NCI-H146 (cell line): ENCODE results near the gene SYT5.
"Not testable (repeated sequence)": the region's sequence is repeated elsewhere in the genome, so short reads cannot be mapped to it uniquely, and the experiment has no call there.

Experiments
- DNase-seq: peaks from one replicate; lab custom pipeline; 2025; lab: John Stamatoyannopoulos, UW

The SYT5 gene

DNA sequence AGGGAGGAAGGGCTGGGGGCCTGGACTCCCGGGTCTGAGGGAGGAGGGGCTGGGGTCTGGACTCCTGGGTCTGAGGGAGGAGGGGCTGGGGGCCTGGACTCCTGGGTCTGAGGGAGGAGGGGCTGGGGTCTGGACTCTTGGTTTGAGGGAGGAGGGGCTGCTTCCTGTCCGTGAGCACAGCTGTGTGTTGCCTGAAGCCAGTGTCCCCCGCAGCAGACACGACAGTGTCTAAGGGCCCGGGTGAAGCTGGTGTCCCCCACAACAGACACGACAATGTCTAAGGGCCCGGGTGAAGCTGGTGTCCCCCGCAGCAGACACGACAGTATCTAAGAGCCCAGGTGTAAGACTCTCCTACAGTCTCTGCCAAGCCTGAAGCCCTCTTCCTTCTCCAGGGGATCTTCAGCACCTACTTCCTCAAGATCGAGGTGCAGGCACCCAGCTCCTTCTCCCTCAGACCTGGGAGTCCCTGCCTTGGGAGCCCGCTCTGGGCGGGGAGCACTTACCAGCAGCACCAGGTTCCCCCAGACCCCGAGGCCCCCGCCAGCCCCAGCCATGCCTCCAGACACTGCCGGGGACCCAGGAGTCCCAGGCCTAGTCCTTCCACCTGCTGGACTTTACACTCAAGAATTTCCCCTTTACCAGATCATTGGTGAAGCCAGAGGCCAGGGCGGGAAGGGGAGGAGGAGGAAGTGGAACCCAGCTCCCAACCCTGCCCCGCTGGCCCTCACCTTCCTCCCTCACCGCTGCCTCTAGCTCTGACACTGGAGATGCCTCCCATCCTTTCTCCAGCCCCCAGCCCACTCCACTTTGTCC is 29.0 kb upstream of the SYT5 start, which contains the start of gene PTPRH:
TSS of gene PTPRH (minus strand) at position 622 of the 813 bp plus-strand sequence. CDS start at position 554, 68 bp downstream.
- DNase-seq: no peak

- peak; percentile 71 for DNase-seq
Observed at GRCh38 chr19:55206664-55207500, 26.8 kb upstream of the SYT5 start.

DNA sequence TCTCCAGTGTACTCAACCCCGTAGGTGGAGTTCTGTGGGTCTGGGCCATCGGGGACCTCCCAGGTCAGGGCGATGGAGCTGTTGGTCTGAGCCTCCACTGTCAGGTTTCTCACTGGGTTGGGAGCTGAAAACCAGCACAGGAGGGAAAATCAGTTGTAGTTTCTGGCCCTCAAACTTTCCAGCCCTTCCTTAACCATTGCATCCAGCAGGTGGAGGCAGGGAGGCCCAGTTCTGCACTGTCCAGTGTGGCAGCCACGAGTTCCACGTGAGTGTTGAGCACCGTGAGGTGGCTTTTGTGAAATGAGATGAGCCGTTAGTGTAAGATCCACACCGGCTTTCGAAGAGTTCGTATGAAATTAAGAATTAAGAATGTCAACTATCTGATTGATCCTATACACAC is 22.1 kb upstream of the SYT5 start:
- not testable (repeated sequence) for DNase-seq

DNA sequence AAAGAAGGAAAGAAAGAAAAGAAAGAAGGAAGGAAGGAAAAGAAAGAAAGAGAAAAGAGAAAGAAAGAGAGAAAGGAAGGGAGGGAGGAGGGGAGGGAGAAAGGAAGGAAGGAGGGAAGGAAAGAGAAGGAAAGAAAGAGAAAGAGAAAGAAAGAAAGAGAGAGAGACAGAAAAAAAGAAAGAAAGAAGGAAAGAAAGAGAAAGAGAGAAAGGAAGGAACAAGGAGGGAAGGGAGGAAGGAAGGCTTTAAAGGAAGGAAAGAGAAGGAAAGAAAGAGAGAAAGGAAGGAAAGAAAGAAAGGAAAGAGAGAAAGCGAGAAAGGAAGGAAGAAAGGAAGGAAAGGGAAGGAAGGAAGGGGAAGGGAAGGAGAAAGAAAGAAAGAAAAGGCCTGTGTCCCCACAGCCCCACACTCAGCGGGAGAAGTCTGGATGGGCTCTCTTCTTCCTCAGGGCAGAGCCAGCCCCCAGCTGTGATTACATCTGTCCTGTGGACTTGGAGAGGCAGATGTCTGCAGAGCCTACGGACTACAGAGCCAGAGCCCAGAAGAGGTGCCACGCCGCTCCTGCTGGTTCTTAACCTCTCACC is 19.6 kb upstream of the SYT5 start:
- no peak for DNase-seq

GRCh38 chr19:55198651-55199050 is 18.6 kb upstream of the SYT5 start:
- no peak for DNase-seq

GRCh38 chr19:55197528-55197927 is 17.4 kb upstream of the SYT5 start:
- DNase-seq: no peak

DNA sequence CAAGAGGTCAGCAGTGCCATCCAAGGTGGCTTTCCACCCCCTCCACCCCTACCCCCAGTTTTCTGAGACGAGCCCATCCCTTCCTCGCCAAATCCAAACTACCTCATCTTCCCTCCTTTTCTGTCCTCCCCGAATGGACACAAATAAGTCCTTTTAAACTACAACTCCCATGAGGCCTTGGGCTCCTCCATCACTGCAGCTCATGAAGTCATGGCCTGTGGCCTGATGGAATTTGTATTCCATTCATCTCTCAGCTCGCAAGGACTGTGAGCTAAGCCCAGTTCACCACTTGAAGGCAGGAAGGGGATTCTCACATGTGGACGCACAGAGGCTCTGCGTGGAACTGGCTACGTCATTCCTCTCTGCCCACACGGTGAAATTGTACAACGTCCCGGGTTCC is 16.7 kb upstream of the SYT5 start:
- no peak for DNase-seq

DNA sequence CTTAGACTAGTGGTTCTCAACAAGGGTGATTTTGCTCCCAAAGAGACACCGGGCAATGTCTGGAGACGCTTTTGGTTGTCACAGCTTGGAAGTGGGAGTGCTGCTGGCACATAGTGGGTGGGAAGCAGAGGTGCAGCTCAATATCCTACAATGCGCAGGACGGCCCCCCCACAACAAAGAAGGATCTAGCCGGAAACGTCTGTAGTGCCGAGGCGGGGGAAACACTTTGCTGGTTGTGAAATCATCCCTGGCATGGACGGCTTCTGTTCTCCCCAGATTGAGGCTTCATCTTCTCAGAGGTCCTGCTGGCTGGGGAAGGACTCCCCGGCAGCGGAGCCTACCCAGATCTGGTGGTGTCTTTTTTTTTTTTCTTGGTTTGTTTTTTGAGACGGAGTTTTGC is 13.4 kb upstream of the SYT5 start:
- no peak for DNase-seq

DNA sequence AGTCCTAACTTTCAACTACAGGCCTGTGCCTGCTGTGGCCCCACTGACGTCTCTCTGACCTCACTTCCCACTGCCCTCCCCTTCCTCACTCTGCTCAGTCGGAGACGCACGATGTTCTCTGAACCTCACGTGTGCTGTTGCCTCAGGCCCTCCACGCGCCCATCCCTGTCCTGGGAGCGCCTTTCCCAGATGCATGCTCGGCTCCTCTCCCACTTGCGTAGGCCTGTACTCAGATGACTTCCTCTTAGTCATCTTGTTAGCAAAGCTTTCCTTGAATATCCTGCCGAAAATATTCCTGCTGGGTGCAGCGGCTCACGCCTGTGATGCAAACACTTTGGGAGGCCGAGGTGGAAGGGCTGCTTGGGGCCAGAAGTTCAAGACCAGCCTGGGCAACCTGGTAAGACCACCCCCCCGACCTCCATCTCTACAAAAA is 9.3 kb upstream of the SYT5 start:
- no peak for DNase-seq

DNA sequence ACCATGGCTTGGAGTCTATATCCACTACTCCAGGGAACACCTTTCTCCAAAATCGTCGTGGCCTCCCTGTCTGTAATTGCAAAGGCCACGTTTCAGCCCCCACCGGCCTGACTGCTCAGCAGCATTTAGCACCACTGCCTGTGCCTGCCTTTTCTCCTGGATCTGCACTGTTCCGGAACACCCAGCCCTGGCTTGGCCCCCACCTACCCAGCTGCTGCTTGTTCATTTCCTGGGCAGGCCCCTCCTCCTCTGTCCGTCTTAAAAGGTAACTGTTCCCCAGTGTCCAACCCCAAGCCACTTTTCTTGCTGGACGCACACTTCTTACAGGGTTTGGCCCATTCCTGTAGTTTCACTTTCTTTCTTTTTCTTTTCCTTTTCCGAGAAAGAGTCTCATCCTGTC is 8.5 kb upstream of the SYT5 start:
- no peak for DNase-seq

DNA sequence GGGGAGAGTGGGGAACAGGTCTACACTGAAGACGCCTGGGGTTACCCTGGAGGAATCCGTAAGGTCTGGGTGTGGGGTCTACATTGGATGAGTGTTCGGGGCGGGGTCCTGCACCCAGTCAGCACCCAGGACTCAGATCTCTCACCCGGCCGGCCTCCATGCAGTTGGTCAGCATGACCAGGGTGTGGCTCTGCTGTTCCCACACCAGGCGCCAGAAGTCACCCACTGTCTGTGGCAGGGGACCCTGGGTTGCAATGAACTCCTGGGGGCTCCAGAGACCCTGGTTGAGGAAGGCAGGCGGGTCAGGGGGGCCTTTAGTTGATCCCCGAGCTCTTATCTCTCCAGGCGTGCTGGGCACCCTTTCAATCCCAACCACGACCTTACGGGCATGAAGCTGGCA is 6.0 kb upstream of the SYT5 start:
- DNase-seq: no peak

DNA sequence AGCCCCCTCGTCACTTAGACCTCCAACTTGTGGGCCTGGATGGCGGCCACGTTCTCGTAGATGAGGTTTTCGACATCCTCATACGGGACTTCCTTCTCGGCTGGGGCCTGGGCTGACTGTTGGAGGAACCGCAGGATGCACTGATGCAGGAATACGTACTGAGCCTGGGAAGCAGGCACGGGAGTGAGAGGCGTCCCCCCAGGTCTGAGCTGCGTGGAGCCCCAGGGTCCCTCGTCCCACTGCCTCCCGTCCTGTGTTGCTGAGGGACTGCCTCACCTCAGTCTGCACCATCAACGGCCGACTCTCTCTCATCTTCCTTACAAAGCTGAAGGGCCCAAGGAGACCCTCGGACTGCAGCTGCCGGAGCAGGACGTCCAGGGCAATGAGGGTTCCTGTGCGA is 1.7 kb upstream of the SYT5 start:
- DNase-seq: no peak

DNA sequence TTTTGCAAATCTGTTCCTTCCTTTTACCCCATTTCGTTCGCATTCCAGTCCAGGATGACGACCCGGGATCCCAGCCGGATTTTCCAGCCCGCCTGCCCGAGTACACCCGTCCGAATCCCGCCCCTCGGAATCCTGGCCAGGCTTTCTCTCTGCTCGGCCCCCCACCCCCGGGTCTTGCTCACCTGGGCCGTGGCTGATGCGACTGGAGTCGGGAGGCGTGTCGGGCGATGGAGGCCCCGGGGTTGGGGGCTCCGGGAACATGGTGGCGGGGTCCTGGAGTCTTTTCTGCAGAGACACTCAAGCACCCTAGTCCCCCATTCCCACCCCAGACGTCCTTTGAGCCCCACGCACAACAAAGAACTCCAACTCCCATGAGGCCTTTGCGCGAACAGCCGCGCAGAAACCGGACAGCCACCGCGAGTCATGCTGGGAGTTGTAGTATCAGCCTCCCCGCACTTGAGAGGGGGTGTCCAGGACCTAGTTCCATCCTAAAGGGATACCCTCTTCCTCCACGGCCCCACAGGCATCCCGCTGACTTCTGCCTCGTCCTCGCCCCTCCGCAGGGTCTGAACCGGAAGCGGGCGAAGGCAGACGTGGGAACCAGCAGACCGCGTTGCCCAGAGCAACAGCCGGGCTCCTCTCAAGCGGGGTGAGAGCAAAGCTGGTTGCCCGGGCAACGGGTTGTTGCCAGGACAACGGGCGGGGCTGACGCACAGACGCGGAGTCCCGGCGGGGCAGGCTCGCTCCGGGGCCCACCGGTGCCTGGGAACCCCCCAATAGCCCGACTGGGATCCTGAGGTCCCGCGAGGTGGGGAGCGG is 1.1 kb downstream of the SYT5 start:
- DNase-seq: peak; percentile 94

DNA sequence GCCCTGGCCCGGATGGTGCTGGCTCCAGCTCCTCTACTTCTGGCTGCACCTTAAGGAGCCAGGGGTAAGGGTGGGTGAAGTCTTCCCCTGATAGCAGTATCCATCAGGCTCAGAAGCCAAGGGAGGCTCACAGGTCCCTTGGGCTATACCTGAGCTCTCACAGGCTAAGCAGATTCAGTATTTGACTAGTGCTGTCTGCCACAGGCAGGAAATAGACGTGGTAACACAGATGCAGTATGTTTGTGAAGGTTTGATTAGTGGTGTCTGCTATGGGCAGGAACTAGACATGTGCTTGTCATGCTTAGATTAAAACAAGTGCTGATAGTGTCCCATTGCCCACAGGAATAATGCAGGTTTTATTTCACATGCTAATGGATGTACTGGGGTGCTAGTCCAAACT is 4.0 kb downstream of the SYT5 start:
- peak; percentile 41 for DNase-seq

GRCh38 chr19:55175117-55175867 is 4.8 kb downstream of the SYT5 start:
- peak; percentile 70 for DNase-seq

GRCh38 chr19:55174425-55175116 is 5.5 kb downstream of the SYT5 start:
- DNase-seq: no peak

- peak; percentile 82 for DNase-seq
Observed at GRCh38 chr19:55173714-55174409, 6.2 kb downstream of the SYT5 start.

DNA sequence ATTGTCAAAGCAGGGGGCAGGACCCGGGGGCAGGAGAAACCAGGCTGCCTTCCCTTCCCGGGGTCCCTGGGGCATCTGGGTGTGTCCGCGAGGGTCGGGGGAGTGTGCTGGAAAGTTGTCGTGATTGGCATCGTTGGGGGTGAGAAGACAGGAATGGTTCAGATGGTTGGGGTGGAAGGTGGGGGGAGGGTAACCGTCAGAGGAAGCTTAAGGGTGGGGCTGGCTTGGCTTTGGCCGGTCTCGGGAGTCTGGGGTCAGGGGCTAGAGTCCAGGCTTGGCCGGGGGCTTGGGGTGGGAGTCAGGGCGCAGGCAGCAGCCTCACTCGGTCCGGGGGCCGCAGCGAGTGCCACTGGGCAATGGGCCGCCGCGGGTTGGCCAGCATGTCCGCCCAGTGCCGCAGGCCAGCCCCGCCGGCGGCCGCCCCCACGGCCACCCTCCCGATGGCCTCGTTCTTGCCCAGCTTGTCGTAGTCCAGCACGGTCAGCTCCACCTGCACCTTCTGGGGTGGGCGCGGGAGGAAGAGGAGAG is 6.8 kb downstream of the SYT5 start:
- DNase-seq: no peak

DNA sequence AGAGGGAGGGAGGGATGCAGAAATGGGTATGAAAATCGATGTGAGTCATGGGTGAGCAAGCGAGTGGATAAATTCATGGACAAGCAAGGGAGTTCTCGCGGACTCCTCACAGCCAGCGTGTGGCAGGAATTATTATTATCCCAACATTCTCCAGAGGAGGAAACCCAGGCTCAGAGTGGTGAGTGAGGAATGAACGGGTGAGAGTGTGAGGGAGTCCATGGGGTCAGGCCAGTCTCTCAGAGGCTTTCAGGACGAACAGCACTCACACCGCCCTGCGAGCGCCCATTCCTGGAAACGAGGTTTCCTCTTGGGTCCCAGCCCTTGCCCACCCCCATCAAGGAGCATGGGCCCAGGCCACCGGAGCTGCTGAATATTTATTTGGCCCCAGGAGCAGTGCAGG is 7.3 kb downstream of the SYT5 start:
- DNase-seq: no peak

GRCh38 chr19:55172318-55172717 is 7.8 kb downstream of the SYT5 start:
- not testable (repeated sequence) for DNase-seq
